Measurements from ENCODE around the gene ZAR1.
"Not testable (repeated sequence)": the region's sequence is repeated elsewhere in the genome, so short reads cannot be mapped to it uniquely, and the experiment has no call there.

Gene ZAR1, protein sequence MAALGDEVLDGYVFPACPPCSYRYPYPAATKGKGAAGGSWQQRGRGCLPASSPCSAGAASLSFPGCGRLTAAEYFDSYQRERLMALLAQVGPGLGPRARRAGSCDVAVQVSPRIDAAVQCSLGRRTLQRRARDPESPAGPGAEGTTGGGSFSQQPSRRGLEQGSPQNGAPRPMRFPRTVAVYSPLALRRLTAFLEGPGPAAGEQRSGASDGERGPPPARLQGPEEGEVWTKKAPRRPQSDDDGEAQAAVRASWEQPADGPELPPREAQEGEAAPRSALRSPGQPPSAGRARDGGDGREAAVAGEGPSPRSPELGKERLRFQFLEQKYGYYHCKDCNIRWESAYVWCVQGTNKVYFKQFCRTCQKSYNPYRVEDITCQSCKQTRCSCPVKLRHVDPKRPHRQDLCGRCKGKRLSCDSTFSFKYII

GRCh38 chr4:48490012-48490679, at the start of gene ZAR1:
ZAR1 (plus strand) TSS chr4:48490252; CDS start chr4:48490292, 40 bp downstream.
- DNase-seq (ENCODE audit: low spot score), result peak; percentile 37

- DNase-seq (ENCODE audit: low spot score), result not testable (repeated sequence)
These were observed 49.1 kb upstream of the ZAR1 start for GRCh38 chr4:48440914-48441313.

DNA sequence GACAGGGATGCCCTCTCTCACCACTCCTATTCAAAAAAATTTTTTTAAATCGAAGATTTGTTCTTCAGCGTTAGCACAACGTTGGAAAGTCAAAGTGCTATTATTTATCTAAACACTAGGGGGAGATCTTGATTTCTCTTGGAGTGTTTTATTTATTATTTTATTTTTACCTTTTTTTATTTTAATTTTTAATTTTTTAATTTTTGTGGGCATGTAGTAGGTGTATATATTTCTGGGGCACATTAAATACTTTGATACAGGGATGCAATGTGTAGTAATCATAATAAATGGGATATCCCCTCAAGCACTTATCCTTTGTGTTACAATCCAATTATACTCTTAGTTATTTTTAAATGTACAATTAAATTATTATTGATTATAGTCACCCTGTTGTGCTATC, 44.3 kb upstream of the ZAR1 start:
- DNase-seq (ENCODE audit: low spot score), result peak; percentile 25

- no peak for DNase-seq (ENCODE audit: low spot score)
These were observed 43.4 kb upstream of the ZAR1 start for GRCh38 chr4:48446642-48447041.

GRCh38 chr4:48449151-48449550, 40.9 kb upstream of the ZAR1 start:
- DNase-seq (ENCODE audit: low spot score), result no peak

- no peak for DNase-seq (ENCODE audit: low spot score)
These were observed 39.3 kb upstream of the ZAR1 start for GRCh38 chr4:48450740-48451139.

GRCh38 chr4:48451656-48452055, 38.4 kb upstream of the ZAR1 start:
- DNase-seq (ENCODE audit: low spot score), result not testable (repeated sequence)

DNA sequence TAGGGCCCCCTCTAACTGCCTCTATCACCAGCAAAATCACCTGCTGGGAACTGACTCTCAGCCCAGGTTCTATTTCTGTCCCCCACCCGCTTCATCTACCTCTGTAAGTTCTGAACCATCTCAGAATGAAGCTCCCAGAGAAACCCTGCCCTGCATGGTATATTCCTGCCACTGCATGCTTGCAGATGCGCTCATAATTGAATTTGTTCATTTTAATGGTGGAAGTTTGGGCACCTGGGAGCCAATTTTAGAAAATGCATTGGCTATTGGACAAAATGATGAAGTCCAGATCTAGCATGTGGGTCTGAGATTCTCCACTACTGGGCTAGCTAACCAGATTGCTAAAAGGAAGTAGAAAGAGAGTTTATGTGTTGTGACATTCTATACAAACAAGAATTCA, 35.5 kb upstream of the ZAR1 start:
- DNase-seq (ENCODE audit: low spot score), result no peak

GRCh38 chr4:48461000-48461399, 29.1 kb upstream of the ZAR1 start:
- no peak for DNase-seq (ENCODE audit: low spot score)

- no peak for DNase-seq (ENCODE audit: low spot score)
These were observed 27.7 kb upstream of the ZAR1 start for GRCh38 chr4:48462363-48462762.

- DNase-seq (ENCODE audit: low spot score), result no peak
These were observed 22.6 kb upstream of the ZAR1 start for GRCh38 chr4:48467442-48467841.

DNA sequence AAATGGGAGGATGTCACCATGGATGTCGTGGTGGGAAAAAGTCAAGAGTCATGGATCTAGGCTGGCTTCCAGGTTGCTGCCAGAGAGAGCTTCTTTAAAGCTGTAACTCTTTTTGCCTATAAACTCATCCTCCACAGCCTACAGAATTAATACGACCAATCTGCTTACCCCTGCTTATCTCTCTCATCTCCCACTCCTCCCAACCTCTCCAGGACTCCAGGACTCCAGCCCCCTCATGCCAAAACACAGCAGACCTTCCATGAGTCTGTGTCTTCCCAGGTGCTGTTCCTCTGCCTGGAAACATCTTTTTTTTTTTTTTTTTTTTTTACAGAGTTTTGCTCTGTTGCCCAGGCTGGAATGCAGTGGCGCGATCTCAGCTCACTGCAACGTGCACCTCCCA, 22.2 kb upstream of the ZAR1 start:
- DNase-seq (ENCODE audit: low spot score), result no peak

GRCh38 chr4:48470137-48470536, 19.9 kb upstream of the ZAR1 start:
- no peak for DNase-seq (ENCODE audit: low spot score)

DNA sequence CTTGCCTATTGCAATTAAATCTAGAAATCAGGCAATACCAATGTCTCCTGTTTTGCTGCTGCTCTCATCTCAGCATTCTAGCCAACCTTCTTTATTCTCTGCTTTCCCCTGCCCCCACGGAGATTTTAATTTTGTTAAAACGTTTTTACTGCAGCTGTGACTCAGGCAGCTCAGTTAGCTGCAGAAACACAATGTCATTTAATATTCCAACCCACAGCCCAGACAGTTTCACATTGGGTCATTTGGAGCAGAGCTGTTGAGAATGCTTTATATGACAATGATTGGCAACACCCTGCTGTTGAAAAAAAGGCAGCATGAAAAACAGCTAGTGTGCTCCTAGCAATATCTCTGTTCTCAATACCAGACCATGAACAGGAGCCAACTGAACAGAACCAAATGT, 19.5 kb upstream of the ZAR1 start:
- DNase-seq (ENCODE audit: low spot score), result no peak

GRCh38 chr4:48472794-48473193, 17.3 kb upstream of the ZAR1 start:
- no peak for DNase-seq (ENCODE audit: low spot score)

GRCh38 chr4:48475770-48476169, 14.3 kb upstream of the ZAR1 start:
- no peak for DNase-seq (ENCODE audit: low spot score)

DNA sequence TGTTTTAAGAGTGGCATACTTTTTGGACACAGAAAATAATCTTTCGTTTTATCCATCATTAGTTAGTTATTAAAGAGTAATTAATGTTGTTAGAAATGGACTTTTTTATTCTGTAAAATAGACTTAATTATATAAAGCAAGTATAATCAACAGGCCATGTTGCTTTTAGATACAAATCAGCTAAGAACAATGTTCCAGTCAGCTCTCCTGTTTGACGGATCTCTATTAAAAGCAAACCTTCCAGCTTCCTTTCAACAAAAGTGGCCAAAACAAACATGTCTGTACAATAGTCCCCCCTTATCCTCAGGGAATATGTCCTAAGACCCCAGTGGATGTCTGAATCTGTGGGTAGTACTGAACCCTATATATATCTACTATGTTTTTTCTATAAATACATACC, 11.8 kb upstream of the ZAR1 start:
- no peak for DNase-seq (ENCODE audit: low spot score)

GRCh38 chr4:48481581-48481980, 8.5 kb upstream of the ZAR1 start:
- DNase-seq (ENCODE audit: low spot score), result no peak

GRCh38 chr4:48483006-48483776, 6.9 kb upstream of the ZAR1 start, which contains the start of gene SLC10A4:
SLC10A4 (plus strand) TSS chr4:48483343; CDS start chr4:48483562, 219 bp downstream.
- DNase-seq (ENCODE audit: low spot score), result peak; percentile 33

DNA sequence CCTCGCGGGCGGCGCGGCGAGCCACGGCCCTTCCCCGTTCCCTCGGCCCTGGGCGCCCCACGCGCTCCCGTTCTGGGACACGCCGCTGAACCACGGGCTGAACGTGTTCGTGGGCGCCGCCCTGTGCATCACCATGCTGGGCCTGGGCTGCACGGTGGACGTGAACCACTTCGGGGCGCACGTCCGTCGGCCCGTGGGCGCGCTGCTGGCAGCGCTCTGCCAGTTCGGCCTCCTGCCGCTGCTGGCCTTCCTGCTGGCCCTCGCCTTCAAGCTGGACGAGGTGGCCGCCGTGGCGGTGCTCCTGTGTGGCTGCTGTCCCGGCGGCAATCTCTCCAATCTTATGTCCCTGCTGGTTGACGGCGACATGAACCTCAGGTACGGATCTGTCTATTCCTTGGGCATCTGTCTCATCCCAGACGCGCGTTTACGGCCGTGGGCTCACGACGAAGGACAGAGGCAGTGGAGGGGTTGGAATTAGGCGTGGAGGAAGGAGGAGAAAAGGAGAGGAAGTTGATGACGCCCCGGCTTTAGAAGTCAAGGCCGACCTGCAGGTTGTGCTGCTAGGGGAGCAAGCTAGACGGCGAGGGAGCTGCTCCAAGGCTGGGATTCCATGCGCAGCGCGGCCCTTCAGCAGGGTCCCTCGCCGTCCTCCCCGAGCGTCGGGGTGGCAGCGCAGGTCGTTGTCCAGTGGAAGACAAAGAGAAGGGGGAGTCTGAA, 6.1 kb upstream of the ZAR1 start:
- DNase-seq (ENCODE audit: low spot score), result peak; percentile 33

- DNase-seq (ENCODE audit: low spot score), result no peak
These were observed 5.4 kb upstream of the ZAR1 start for GRCh38 chr4:48484494-48485168.

DNA sequence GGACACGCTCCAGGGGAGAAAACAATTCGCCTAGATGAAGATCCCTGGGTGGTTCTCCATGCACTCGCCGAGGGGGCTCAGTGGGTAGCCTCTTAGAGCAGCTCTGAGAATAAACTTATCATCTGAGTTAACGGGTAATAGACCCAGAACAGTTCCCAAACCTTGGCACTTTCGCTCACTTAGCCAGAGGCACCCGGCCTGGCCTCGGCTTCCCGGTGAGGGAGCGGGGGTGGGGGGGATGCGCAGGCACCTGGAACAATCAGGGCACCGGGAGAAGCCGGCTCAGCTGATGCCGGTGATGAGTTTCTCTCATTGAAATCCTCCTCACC, 405 bp upstream of the ZAR1 start:
- DNase-seq (ENCODE audit: low spot score), result no peak
